GM18867 (cell line): Measurements from ENCODE around the gene ZCCHC3.
"Not testable (repeated sequence)": the region's sequence is repeated elsewhere in the genome, so short reads cannot be mapped to it uniquely, and the experiment has no call there.

Experiments
- ATAC-seq: cut with Tn5 transposase; IDR thresholded peaks from one replicate; pipeline ENCODE4 v1.9.1; 2021; ENCODE audit warnings: mild to moderate bottlenecking, moderate library complexity; ENCODE audit not compliant: unreplicated experiment

Gene ZCCHC3, protein sequence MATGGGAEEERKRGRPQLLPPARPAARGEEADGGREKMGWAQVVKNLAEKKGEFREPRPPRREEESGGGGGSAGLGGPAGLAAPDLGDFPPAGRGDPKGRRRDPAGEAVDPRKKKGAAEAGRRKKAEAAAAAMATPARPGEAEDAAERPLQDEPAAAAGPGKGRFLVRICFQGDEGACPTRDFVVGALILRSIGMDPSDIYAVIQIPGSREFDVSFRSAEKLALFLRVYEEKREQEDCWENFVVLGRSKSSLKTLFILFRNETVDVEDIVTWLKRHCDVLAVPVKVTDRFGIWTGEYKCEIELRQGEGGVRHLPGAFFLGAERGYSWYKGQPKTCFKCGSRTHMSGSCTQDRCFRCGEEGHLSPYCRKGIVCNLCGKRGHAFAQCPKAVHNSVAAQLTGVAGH

GRCh38 chr20:297098-297924 lies at the start of gene ZCCHC3:
ZCCHC3 (plus strand) TSS chr20:297570; CDS start chr20:297587, 17 bp downstream.
- peak; percentile 81 for ATAC-seq

GRCh38 chr20:251354-251753 lies 46.0 kb upstream of the ZCCHC3 start:
- no peak for ATAC-seq

DNA sequence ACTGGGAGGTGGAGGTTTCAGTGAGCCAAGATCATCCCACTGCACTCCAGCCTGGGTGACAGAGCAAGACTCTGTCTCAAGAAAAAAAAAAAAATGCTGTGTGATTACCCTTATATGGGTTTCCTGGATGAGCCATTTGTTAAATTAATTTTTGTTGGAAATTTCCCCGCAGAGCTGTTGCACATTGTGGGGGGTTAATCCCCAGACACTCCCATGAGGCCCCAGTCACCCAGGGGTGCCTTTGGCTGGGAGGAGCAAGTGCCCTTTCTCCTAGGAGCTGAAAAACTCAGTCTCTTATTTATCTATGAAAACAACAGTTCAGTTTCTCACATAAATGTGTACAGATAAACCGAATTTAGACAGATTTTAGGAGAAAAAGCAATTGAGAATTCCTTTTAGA lies 44.6 kb upstream of the ZCCHC3 start:
- no peak for ATAC-seq

DNA sequence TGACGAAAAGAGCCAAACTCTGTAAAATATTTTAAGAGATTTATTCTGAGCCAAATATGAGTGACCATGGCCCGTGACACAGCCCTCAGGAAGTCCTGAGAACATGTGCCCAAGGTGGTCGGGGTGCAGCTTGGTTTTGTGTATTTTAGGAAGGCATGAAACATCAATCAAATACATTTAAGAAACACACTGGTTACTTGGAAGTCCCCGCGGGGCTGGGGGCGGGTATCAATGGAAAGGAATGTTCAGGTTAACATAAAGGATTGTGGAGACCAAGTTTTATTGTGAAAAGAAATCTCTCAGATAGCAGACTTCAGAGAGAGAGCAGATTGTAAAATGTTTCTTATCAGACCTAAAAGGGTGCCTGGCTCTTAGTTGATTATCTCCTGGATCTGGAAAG lies 43.9 kb upstream of the ZCCHC3 start:
- not testable (repeated sequence) for ATAC-seq

DNA sequence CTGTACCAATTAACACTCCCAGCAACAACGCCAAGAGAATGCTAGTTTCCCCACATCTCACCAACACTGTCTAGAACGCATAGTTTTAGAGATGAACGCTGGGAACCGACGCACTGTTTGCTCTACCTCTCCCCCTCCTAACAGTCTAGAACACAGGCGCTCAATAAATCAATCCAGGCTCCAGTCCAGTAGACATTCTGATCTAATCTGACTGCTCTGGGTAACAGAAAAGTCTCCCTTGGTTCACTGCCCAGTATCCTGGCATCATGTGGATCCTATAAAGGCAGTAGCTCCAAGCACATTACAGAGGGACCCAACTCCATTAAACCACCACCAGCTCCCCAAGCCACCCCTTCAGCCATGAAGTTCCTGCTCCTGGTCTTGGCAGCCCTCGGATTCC lies 40.0 kb upstream of the ZCCHC3 start, which contains the start of gene DEFB132:
Gene DEFB132 (plus strand): TSS at position 306 of the 400 bp plus-strand sequence. CDS start 55 bp downstream, at position 361.
- ATAC-seq = no peak

GRCh38 chr20:258269-258858 lies 39.0 kb upstream of the ZCCHC3 start:
- no peak for ATAC-seq

DNA sequence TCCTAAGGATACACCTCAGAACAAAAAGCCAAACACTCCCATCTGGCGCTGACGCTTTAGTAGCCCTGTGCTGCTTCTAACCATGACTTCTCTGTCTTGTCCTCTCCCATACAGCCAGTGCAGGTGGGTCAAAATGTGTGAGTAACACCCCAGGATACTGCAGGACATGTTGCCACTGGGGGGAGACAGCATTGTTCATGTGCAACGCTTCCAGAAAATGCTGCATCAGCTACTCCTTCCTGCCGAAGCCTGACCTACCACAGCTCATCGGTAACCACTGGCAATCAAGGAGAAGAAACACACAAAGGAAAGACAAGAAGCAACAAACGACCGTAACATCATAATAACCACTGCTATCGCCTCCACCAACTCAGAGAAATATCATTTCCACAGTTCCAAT lies 38.4 kb upstream of the ZCCHC3 start:
- no peak for ATAC-seq

DNA sequence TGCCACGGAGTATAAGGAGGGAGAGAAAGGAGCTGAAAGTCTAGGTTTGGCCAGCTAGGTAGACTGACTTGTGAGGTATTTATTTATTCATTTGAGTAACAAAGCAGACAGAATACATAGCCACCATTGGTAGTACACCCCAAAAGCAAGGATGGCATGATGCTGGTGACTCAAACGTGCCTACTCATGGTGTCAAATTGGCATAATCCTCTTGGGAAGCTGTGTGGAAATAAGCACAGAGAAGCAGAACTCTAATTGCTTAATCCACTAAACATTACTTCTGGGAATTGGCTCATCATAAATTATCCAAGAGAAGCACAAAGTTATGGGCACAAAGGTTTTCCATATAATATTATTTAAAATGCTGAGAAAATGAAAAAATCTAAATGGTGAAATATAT lies 37.4 kb upstream of the ZCCHC3 start:
- no peak for ATAC-seq

DNA sequence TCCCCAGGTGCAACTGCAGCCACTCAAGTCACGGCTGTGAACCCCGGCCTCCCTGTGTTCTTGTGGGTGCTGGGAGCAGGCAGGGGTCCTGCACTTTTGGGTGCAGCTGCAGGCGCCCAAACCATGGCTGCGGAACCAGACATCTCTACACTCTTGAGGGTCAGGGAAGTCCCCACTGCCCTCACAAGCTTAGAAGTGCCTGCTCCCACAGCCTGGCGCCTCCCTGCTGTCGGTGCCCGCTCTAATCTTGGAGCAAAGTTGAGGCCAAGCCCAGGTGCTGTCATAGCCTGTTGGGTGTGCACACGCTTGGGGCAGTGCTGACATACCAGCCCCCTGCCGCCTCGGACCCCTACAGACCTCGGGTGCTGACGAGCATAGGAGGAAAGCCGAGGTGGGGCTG lies 33.7 kb upstream of the ZCCHC3 start:
- ATAC-seq = no peak

DNA sequence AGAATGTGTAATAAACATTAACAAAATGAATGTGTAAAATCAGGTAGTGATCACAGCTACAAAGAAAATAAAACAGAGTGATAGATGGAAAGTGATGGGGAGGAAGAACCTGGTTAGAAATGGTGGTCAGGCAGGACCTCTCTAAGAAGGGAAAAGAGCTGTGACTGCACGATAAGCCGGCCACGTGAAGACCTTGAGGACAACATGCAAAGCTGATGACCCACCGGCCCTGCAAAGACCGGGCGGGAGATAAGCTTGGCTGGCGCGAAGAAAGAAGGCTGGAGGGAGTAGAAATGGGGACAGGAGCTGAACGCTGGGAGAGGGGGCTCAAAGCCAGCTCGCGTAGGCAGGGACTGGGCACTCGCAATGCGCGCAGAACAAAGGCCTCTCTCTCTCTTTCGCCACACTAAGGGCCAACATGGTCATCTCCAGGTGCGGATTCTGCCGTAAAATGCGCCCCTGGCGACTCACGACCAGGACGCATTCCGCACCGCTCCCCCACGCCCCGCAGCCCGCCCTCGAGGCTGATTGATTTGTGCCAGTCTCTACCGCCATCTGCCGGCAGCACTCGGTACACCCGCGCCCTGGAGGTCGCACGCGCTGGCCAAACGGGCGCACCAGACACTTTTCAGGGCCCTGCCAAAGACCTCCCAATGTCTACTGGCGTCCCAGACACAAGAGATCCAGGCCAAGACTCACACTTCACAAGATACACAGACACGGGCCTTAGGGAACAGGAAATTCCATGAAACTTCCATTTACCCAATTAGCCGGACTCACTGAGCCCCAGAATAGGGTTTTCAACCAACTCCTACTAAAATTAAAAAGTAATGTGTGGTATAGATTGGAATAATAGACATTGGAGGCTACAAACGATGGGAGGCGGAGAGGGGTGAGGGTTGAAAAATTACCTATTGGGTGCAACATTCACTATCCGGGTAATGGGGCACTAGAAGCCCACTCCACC lies 30.5 kb upstream of the ZCCHC3 start:
- ATAC-seq = peak; percentile 93

- no peak for ATAC-seq
These were observed 26.9 kb upstream of the ZCCHC3 start for GRCh38 chr20:270517-270916.

- ATAC-seq = no peak
These were observed 26.3 kb upstream of the ZCCHC3 start for GRCh38 chr20:271069-271468.

DNA sequence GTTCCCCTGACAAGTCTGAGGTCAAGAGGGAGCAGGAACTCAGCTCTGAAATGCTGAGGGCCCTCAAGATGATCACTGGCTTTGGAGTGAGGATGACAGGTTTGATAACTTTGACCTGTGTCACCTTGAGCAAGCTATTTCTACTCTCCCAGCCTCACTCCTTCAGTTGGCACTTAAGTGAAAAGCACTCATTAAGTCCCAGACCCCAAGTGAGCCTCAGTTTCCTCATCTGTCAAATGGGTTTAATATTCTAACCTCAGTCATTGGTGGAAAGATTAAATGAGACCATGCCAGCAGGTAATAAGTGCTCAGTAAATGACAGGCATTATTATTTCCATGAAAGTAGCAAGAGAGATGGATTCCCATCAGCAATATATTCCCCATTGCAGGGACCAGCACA lies 25.8 kb upstream of the ZCCHC3 start:
- no peak for ATAC-seq

- no peak for ATAC-seq
These were observed 24.7 kb upstream of the ZCCHC3 start for GRCh38 chr20:272718-273117.

DNA sequence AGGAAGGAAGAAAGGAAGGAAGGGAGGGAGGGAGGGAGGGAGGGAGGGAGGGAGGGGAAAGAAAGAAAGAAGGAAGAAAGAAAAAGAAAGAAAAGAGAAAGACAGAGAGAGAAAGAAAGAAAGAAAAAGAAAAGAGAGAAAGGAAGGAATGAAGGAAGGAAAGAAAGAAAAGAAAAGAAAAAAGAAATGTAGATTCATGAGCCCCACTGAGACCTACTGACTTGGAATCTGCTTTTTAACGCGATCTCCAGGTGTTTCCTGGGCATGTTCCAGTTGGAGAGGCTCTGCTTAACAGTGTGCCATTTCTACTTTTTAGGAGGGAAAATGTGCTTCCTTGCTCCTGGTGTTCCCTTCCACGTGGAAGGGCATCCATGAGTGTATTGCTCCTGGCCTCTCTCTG lies 23.5 kb upstream of the ZCCHC3 start:
- ATAC-seq = no peak

- ATAC-seq = no peak
These were observed 21.6 kb upstream of the ZCCHC3 start for GRCh38 chr20:275791-276190.

DNA sequence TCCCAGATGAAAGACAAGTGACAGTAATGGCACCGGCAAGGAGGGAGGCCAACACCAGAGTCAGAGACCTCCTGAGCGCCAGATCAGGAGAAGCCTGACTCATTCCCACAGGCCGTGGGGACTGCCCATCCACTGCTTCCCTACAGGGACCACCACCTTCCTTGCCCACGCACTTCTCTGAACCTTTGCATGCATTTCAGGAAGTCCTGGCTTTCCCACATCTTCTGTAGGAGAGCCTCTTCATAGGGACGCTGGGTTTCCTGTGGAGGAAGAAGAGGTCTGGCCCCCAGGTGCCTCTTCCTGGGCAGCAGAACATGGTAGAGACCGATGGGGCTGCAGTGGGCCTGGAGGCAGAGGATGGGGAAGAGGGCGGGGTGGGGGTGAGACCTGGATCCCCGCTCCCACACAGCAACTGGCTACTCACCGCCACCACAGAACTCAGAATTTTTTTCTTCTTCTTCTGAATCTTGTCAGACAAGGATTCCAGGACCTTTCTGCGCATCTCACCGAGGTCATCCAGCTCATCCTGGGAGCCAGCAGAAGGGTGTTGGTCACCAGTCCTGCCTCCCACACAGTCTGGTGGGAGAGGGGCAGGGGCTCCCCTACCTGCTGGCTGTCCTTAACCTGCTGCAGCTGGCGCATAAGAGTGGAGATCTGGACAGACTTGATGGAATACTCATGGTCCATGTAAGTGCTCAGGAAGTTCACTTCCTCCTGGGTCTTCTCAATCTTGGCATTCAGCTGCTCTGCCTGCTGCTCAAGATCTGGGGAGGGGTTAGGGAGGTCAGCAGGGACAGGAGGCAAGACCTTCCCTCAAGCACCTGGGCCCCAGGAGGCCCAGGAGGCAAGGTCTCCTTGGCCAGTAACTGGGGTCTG lies 20.5 kb upstream of the ZCCHC3 start:
- no peak for ATAC-seq

DNA sequence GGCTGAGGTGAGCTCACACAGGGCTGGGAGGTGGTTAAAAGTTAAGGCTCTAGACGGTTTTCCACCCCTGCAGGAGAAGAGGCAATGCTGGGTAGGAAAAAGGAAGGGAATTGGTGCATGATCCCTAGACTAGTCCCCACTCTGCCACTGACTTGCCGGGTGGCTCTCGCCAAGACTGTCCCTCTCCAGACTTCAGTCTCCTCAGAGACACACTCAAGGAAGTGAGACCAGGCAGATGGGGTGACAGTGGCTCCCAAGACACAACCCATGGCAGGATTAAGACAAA lies 19.9 kb upstream of the ZCCHC3 start:
- ATAC-seq = no peak

- no peak for ATAC-seq
These were observed 19.2 kb upstream of the ZCCHC3 start for GRCh38 chr20:278181-278580.
